ENCODE data around the gene SOCS2. TPM values are rescaled to one million over a fixed set of nuclear protein-coding genes. Genes with fewer than 3 reads are reported as not detected.

The SOCS2 gene
- total and polyA plus RNA-seq, 2 of the 13 experiments (the other 11 are each of a cell fraction or from before 2014, with no cell fraction given): 0.62 to 1.5 TPM

DNA sequence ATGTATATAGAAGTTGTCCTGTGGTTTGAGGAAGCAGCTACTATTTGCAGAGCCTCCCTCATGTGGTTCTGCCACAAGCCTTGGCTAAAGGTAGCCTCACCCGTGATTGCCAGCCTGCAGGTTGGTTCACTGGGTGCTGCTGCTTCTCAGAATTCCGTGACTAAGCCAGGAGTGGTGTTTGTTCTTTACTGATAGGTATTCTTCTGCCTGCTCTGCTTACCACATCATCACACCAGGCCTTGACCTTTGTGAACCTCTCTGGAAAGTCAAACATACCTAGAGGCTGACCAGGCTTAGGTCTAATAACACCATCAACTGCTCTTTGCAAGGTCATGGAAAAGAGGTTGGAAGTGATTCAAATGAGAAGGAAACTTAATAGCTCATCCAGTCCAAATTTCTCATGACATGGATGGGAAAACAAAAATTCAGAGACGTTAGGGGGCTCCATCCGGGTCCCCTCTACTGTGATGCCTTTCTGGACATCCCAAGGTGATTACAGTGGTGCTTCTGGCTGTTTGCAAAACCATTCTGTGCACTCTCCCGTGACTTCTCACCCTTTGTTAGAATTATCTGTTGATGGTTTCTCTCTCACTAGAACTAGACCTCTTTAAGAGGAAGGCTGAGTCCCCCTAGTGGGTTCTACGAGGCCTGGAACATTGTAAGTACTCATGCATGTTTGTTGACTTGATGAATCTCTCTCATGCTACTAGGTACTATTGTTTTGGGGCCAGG is 8.5 kb upstream of the SOCS2 start (continued):
- TF ChIP-seq, protein P1, sequence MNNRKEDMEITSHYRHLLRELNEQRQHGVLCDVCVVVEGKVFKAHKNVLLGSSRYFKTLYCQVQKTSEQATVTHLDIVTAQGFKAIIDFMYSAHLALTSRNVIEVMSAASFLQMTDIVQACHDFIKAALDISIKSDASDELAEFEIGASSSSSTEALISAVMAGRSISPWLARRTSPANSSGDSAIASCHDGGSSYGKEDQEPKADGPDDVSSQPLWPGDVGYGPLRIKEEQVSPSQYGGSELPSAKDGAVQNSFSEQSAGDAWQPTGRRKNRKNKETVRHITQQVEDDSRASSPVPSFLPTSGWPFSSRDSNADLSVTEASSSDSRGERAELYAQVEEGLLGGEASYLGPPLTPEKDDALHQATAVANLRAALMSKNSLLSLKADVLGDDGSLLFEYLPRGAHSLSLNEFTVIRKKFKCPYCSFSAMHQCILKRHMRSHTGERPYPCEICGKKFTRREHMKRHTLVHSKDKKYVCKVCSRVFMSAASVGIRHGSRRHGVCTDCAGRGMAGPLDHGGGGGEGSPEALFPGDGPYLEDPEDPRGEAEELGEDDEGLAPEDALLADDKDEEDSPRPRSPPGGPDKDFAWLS (CRISPR knock-in tag; IDR thresholded peaks at IDR 0.05; ENCODE audit: borderline replicate concordance): no peak
- TF ChIP-seq HMG20A (CRISPR knock-in tag; IDR thresholded peaks at IDR 0.05; ENCODE audit: borderline replicate concordance) (peak; percentile 98), MTA1 (CRISPR knock-in tag; IDR thresholded peaks at IDR 0.05; ENCODE audit: borderline replicate concordance) (peak; percentile 60; the same call in 1 of the 2 replicates), ZNF292 (CRISPR knock-in tag; IDR thresholded peaks at IDR 0.05; ENCODE audit: borderline replicate concordance, low read depth) (0 out of 2 replicates have a peak, but pooled peaks have one; percentile 47), BHLHE40 (IDR thresholded peaks at IDR 0.05; ENCODE audit: low read length) (peak; percentile 74), SRSF4 (IDR thresholded peaks at IDR 0.05; ENCODE audit: low read depth, low read length, poor library complexity, severe bottlenecking) (no peak), KDM5B (CRISPR knock-in tag; IDR thresholded peaks at IDR 0.05; ENCODE audit: borderline replicate concordance) (no peak)
- TF ChIP-seq, protein P2, sequence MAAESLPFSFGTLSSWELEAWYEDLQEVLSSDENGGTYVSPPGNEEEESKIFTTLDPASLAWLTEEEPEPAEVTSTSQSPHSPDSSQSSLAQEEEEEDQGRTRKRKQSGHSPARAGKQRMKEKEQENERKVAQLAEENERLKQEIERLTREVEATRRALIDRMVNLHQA (CRISPR knock-in tag; IDR thresholded peaks at IDR 0.05): no peak
- TF ChIP-seq, protein P3, sequence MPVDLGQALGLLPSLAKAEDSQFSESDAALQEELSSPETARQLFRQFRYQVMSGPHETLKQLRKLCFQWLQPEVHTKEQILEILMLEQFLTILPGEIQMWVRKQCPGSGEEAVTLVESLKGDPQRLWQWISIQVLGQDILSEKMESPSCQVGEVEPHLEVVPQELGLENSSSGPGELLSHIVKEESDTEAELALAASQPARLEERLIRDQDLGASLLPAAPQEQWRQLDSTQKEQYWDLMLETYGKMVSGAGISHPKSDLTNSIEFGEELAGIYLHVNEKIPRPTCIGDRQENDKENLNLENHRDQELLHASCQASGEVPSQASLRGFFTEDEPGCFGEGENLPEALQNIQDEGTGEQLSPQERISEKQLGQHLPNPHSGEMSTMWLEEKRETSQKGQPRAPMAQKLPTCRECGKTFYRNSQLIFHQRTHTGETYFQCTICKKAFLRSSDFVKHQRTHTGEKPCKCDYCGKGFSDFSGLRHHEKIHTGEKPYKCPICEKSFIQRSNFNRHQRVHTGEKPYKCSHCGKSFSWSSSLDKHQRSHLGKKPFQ (CRISPR knock-in tag; IDR thresholded peaks at IDR 0.05; ENCODE audit: insufficient replicate concordance): peak; percentile 73
- TF ChIP-seq, protein P4, sequence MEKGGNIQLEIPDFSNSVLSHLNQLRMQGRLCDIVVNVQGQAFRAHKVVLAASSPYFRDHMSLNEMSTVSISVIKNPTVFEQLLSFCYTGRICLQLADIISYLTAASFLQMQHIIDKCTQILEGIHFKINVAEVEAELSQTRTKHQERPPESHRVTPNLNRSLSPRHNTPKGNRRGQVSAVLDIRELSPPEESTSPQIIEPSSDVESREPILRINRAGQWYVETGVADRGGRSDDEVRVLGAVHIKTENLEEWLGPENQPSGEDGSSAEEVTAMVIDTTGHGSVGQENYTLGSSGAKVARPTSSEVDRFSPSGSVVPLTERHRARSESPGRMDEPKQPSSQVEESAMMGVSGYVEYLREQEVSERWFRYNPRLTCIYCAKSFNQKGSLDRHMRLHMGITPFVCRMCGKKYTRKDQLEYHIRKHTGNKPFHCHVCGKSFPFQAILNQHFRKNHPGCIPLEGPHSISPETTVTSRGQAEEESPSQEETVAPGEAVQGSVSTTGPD (CRISPR knock-in tag; IDR thresholded peaks at IDR 0.05): peak; percentile 93
